ENCODE results near the gene OLFM2.

DNA sequence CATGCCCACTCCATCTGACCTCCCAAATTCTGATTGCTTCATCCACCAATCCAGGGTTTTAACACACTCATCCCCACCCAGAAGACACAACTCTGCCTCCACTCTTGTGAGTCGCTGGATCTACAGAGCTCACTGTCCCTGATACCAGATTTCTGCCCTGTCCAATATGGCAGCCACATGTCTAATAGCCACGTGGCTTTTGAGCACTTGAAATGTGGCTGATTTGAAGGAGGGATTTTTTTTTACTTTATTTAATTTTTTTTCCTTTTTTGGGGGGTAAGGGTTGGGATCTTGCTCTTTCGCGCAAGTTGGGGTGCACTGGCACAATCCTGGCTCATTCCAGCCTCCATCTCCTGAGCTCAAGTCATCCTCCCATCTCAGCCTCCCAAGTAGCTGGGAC lies 24.8 kb upstream of the OLFM2 start:
- TF ChIP-seq MXI1 (IDR thresholded peaks at IDR 0.05; ENCODE audit: borderline replicate concordance, low read depth, low read length) (no peak), CTCF (conservative IDR thresholded peaks at IDR 0.05; ENCODE audit: low read depth, low read length) (no peak), RCOR1 (IDR thresholded peaks at IDR 0.05; ENCODE audit: insufficient replicate concordance, low read length) (no peak), POLR2A (IDR thresholded peaks at IDR 0.05; ENCODE audit: low read depth, low read length) (no peak), USF2 (IDR thresholded peaks at IDR 0.05; ENCODE audit: low read depth, low read length) (no peak), ELK1 (IDR thresholded peaks at IDR 0.05; ENCODE audit: borderline replicate concordance, low read depth, low read length) (no peak), RAD21 (IDR thresholded peaks at IDR 0.05; ENCODE audit: low read length) (no peak), RFX5 (IDR thresholded peaks at IDR 0.05; ENCODE audit: low read depth, low read length) (no peak), CHD1 (IDR thresholded peaks at IDR 0.05; ENCODE audit: low read depth, low read length) (no peak), FOS (IDR thresholded peaks at IDR 0.05; ENCODE audit: low read depth, low read length) (no peak)
